Smooth muscle cell of the brain vasculature (primary cell): ENCODE data around the gene PTH2.

Source experiments
- DNase-seq: peaks from one replicate; pipeline ENCODE4 v3.0.0-alpha.2; 2012; ENCODE audit warnings: low read depth, low spot score

PTH2 gene

GRCh38 chr19:49430678-49431329 lies 7.6 kb upstream of the PTH2 start:
- no peak for DNase-seq

GRCh38 chr19:49430172-49430677 lies 7.0 kb upstream of the PTH2 start:
- DNase-seq, result no peak

- no peak for DNase-seq
Measured at GRCh38 chr19:49428547-49429451, 5.6 kb upstream of the PTH2 start.

- no peak for DNase-seq
Measured at GRCh38 chr19:49427855-49428546, 4.8 kb upstream of the PTH2 start.

GRCh38 chr19:49427339-49427738 lies 4.1 kb upstream of the PTH2 start:
- DNase-seq, result no peak

- DNase-seq, result no peak
Measured at GRCh38 chr19:49425922-49426592, 2.8 kb upstream of the PTH2 start.

GRCh38 chr19:49425178-49425577 lies 1.9 kb upstream of the PTH2 start, which contains the start of gene GFY:
Gene GFY, plus strand, starts transcription at chr19:49425388. Its CDS starts 1,043 bp downstream, at chr19:49426431.
- no peak for DNase-seq

- DNase-seq, result no peak
Measured at GRCh38 chr19:49423985-49424303, 703 bp upstream of the PTH2 start.

- DNase-seq, result no peak
Measured at GRCh38 chr19:49422407-49423070, 702 bp downstream of the PTH2 start.

GRCh38 chr19:49421878-49422202 lies 1.4 kb downstream of the PTH2 start:
- no peak for DNase-seq

GRCh38 chr19:49421039-49421877 lies 2.0 kb downstream of the PTH2 start:
- DNase-seq, result no peak

- no peak for DNase-seq
Measured at GRCh38 chr19:49420227-49420626, 3.0 kb downstream of the PTH2 start.

- DNase-seq, result no peak
Measured at GRCh38 chr19:49419173-49419572, 4.1 kb downstream of the PTH2 start.

- no peak for DNase-seq
Measured at GRCh38 chr19:49418511-49418910, 4.7 kb downstream of the PTH2 start.

- no peak for DNase-seq
Measured at GRCh38 chr19:49417088-49417487, 6.2 kb downstream of the PTH2 start.

- DNase-seq, result no peak
Measured at GRCh38 chr19:49415810-49416200, 7.4 kb downstream of the PTH2 start.

GRCh38 chr19:49415102-49415809 lies 8.0 kb downstream of the PTH2 start:
- DNase-seq, result no peak

- DNase-seq, result no peak
Measured at GRCh38 chr19:49414256-49414655, 9.0 kb downstream of the PTH2 start.

- no peak for DNase-seq
Measured at GRCh38 chr19:49413348-49413747, 9.9 kb downstream of the PTH2 start.
